Measurements from ENCODE around the gene MVP.

DNA sequence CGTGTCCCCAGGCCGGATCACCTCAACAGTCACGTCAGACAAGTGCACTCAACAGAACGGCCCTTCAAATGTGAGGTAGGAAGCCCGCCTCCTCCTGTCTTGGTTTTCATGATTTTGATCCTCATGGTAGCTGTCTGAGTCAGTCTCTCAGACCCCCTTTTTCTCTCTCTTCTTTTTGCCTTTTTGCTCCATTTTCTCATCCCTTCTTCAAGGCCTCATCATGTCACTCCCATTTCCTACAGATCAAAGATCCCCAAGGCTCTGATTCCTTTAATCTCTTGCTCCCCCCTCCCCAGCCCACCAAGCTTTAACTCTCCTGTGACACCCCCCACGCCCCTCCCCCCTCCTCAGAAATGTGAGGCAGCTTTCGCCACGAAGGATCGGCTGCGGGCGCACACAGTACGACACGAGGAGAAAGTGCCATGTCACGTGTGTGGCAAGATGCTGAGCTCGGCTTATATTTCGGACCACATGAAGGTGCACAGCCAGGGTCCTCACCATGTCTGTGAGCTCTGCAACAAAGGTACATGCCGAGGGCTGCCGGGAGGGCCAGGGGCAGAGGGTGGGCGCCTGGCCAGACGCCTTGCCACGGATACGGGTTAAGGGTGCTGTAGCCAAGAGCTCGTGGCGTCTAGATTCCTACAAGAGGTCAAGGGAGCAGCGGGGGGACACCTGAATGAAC, 11.9 kb upstream of the MVP start:
- TF ChIP-seq EZH2phosphoT487 (IDR thresholded peaks at IDR 0.05; ENCODE audit: low read depth, severe bottlenecking, unreplicated experiment) (no peak), EZH2 (IDR thresholded peaks at IDR 0.05; ENCODE audit: borderline replicate concordance) (no peak), CTCF (IDR thresholded peaks at IDR 0.05; ENCODE audit: poor library complexity) (no peak)
